ENCODE data around the gene PPM1H. TPM values are rescaled to one million over a fixed set of nuclear protein-coding genes. Genes with fewer than 3 reads are reported as not detected.

PPM1H gene
- total and polyA plus RNA-seq, 10 of the 15 experiments (the other 5 are each of a cell fraction or from before 2014, with no cell fraction given) = 0.11 to 0.83 (median 0.49) TPM

DNA sequence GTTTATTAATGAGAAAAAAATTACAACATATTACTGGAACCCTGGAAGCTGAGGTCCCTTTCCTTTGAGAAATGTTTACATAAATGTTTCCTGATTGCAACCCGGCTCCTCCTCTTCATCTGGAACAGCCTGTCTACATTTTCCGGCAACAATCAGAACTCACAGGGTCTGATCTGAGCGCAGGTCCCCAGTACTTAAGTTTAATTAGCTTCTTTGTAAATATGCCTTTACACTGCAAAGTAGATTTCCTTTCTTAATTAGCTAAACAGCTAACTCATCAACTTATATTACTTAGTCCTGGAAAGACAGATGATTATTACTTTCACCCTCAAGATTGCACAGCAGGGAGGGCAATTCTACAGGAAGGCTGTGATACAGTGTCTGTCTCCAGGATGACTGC, 255.3 kb downstream of the PPM1H start (continued):
- TF ChIP-seq, protein P1, sequence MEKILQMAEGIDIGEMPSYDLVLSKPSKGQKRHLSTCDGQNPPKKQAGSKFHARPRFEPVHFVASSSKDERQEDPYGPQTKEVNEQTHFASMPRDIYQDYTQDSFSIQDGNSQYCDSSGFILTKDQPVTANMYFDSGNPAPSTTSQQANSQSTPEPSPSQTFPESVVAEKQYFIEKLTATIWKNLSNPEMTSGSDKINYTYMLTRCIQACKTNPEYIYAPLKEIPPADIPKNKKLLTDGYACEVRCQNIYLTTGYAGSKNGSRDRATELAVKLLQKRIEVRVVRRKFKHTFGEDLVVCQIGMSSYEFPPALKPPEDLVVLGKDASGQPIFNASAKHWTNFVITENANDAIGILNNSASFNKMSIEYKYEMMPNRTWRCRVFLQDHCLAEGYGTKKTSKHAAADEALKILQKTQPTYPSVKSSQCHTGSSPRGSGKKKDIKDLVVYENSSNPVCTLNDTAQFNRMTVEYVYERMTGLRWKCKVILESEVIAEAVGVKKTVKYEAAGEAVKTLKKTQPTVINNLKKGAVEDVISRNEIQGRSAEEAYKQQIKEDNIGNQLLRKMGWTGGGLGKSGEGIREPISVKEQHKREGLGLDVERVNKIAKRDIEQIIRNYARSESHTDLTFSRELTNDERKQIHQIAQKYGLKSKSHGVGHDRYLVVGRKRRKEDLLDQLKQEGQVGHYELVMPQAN (conservative IDR thresholded peaks at IDR 0.05) = no peak
- no peak for TF ChIP-seq TCF3 (IDR thresholded peaks at IDR 0.05; ENCODE audit: borderline replicate concordance, insufficient read depth, low read depth, low read length)
- TF ChIP-seq SREBF1 (IDR thresholded peaks at IDR 0.05; ENCODE audit: low read length) = no peak
- no peak for TF ChIP-seq CREB1 (IDR thresholded peaks at IDR 0.05; ENCODE audit: low read depth)
- TF ChIP-seq EP300 (IDR thresholded peaks at IDR 0.05; ENCODE audit: borderline replicate concordance in 1 of 2, control insufficient read depth in 1 of 2, low read depth in 2 of 2, low read length in 2 of 2) = no peak
- TF ChIP-seq SREBF2 (IDR thresholded peaks at IDR 0.05; ENCODE audit: low read length) = no peak
- TF ChIP-seq IKZF2 (IDR thresholded peaks at IDR 0.05) = no peak

DNA sequence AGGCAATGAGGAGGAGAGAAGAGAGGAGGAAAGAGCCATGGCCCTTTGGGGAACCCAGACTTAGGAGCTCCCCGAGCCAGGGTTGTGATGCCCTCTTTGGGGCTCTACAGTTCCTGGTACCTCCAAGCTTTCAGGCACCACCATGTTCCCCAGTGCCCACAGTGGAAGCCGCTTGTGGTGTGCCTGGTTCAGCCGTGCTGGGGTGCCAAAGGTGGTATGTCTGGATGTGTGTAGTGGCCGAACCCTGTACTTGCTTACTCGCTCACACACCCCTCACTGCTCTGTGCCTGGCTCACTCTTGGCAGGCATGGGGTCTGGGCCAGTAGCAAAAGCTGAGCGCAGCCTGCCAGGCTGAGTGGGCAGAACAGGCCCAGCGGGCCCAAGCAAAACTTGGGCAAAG, 257.6 kb downstream of the PPM1H start:
- Histone ChIP-seq H2AFZ (ENCODE audit: control insufficient read depth, low read depth, low read length) (no peak overlapping the region), H3K9me3 (replicated peaks; ENCODE audit: control insufficient read depth, insufficient read depth, low read length) (no peaks in the 10 kb centered on the region; the same call in 2 of the 3 replicates), H3K4me1 (ENCODE audit: control insufficient read depth, insufficient read depth, low read length) (no peaks in the 10 kb centered on the region), H3K27me3 (replicated peaks in 1 of 2; ENCODE audit: control insufficient read depth in 2 of 2, insufficient read depth in 2 of 2, low read length in 1 of 2) (no peaks in the 10 kb centered on the region), H4K20me1 (ENCODE audit: control insufficient read depth, insufficient read depth) (no peaks in the 10 kb centered on the region), H3K27ac (ENCODE audit: control insufficient read depth, insufficient read depth) (no peak overlapping the region), H3K4me3 (no peak overlapping the region), H3K36me3 (ENCODE audit: control insufficient read depth in 2 of 2, insufficient read depth in 2 of 2, low read length in 1 of 2) (no peaks in the 10 kb centered on the region), H3K79me2 (ENCODE audit: control insufficient read depth, insufficient read depth, low read length) (no peaks in the 10 kb centered on the region), H3K9ac (ENCODE audit: control insufficient read depth, insufficient read depth, low read length) (no peak overlapping the region), H3K4me2 (ENCODE audit: control insufficient read depth, insufficient read depth) (no peak overlapping the region)
- FAIRE-seq (no peak), DNase-seq (ENCODE audit: low read depth, low spot score) (no peak), ATAC-seq (no peak)
- intact Hi-C loops (cut with micrococcal nuclease; ENCODE audit: unreplicated experiment) = no loop called here
- ChIA-PET POLR2A (interaction anchor here (1.3 kb wide), 1 partner anchor 11 kb away, joined by 3 read pairs; no protein-coding TSS in a partner anchor), CTCF (no interaction called here), RAD21 (ENCODE audit: unreplicated experiment) (no interaction called here), SMC1A (ENCODE audit: uncharacterized antibody, unreplicated experiment) (no interaction called here)
- in situ Hi-C loops (cut with MboI) = no loop called here
- no TSS peak for BruUV-seq (replicated peaks)
- 53% methylated on average over 7 of the region's 7 CpGs for WGBS (ENCODE audit: insufficient coverage, insufficient replicate concordance, low lambda C conversion rate, missing lambda C conversion rate)
- no peak for TF ChIP-seq RBBP5 (conservative IDR thresholded peaks at IDR 0.05)
- no peak for TF ChIP-seq POLR2AphosphoS2 (IDR thresholded peaks at IDR 0.05; ENCODE audit: low read depth, low read length)
- no peak for TF ChIP-seq ZSCAN29 (IDR thresholded peaks at IDR 0.05)
- TF ChIP-seq, protein P2, sequence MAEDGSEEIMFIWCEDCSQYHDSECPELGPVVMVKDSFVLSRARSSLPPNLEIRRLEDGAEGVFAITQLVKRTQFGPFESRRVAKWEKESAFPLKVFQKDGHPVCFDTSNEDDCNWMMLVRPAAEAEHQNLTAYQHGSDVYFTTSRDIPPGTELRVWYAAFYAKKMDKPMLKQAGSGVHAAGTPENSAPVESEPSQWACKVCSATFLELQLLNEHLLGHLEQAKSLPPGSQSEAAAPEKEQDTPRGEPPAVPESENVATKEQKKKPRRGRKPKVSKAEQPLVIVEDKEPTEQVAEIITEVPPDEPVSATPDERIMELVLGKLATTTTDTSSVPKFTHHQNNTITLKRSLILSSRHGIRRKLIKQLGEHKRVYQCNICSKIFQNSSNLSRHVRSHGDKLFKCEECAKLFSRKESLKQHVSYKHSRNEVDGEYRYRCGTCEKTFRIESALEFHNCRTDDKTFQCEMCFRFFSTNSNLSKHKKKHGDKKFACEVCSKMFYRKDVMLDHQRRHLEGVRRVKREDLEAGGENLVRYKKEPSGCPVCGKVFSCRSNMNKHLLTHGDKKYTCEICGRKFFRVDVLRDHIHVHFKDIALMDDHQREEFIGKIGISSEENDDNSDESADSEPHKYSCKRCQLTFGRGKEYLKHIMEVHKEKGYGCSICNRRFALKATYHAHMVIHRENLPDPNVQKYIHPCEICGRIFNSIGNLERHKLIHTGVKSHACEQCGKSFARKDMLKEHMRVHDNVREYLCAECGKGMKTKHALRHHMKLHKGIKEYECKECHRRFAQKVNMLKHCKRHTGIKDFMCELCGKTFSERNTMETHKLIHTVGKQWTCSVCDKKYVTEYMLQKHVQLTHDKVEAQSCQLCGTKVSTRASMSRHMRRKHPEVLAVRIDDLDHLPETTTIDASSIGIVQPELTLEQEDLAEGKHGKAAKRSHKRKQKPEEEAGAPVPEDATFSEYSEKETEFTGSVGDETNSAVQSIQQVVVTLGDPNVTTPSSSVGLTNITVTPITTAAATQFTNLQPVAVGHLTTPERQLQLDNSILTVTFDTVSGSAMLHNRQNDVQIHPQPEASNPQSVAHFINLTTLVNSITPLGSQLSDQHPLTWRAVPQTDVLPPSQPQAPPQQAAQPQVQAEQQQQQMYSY (CRISPR knock-in tag; IDR thresholded peaks at IDR 0.05) = no peak
- TF ChIP-seq POLR2AphosphoS5 (IDR thresholded peaks at IDR 0.05; ENCODE audit: low read length) = no peak
- TF ChIP-seq, protein P3, sequence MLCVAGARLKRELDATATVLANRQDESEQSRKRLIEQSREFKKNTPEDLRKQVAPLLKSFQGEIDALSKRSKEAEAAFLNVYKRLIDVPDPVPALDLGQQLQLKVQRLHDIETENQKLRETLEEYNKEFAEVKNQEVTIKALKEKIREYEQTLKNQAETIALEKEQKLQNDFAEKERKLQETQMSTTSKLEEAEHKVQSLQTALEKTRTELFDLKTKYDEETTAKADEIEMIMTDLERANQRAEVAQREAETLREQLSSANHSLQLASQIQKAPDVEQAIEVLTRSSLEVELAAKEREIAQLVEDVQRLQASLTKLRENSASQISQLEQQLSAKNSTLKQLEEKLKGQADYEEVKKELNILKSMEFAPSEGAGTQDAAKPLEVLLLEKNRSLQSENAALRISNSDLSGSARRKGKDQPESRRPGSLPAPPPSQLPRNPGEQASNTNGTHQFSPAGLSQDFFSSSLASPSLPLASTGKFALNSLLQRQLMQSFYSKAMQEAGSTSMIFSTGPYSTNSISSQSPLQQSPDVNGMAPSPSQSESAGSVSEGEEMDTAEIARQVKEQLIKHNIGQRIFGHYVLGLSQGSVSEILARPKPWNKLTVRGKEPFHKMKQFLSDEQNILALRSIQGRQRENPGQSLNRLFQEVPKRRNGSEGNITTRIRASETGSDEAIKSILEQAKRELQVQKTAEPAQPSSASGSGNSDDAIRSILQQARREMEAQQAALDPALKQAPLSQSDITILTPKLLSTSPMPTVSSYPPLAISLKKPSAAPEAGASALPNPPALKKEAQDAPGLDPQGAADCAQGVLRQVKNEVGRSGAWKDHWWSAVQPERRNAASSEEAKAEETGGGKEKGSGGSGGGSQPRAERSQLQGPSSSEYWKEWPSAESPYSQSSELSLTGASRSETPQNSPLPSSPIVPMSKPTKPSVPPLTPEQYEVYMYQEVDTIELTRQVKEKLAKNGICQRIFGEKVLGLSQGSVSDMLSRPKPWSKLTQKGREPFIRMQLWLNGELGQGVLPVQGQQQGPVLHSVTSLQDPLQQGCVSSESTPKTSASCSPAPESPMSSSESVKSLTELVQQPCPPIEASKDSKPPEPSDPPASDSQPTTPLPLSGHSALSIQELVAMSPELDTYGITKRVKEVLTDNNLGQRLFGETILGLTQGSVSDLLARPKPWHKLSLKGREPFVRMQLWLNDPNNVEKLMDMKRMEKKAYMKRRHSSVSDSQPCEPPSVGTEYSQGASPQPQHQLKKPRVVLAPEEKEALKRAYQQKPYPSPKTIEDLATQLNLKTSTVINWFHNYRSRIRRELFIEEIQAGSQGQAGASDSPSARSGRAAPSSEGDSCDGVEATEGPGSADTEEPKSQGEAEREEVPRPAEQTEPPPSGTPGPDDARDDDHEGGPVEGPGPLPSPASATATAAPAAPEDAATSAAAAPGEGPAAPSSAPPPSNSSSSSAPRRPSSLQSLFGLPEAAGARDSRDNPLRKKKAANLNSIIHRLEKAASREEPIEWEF (IDR thresholded peaks at IDR 0.05; ENCODE audit: insufficient replicate concordance, low read depth, low read length) = no peak
- TF ChIP-seq CREB1 (IDR thresholded peaks at IDR 0.05; ENCODE audit: low read depth) = no peak

All from GM12878 (cell line).